ENCODE results near the gene CDKL2.
"Not testable (repeated sequence)": the region's sequence is repeated elsewhere in the genome, so short reads cannot be mapped to it uniquely, and the experiment has no call there.

The CDKL2 gene

DNA sequence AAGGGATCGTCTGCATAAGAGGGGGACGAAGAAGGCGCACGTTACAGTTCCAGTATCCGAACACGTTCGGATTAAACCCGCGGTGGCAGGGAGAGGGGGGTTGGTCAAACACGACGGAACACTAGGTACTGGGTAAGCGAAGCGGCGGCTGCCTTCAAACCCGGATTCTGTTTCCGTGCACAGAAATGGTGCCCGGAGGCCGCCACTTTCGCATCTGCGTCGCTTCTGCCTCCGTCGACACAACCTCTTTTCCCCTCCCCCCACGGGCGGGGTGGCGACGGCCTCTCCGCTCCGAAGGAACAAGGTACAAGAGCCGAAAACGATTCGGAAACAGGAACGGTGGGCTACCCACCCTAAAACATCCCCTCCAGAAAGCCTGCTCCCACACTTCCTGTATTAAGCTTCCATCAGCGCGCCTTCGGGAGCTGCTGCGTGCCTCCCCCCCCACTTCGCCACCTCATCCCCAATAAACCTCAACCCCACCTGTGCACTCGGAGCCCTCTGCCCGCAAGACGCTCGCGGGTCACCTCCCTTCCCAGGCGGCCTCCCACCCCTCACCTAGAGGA lies 42.2 kb upstream of the CDKL2 start:
- DNase-seq (ENCODE audit: low read depth), result peak; percentile 39
- peak overlapping the region; percentile 94 for H3K4me3 ChIP-seq (ENCODE audit: control insufficient read depth, low read depth, low read length)
- TF ChIP-seq, protein P1, sequence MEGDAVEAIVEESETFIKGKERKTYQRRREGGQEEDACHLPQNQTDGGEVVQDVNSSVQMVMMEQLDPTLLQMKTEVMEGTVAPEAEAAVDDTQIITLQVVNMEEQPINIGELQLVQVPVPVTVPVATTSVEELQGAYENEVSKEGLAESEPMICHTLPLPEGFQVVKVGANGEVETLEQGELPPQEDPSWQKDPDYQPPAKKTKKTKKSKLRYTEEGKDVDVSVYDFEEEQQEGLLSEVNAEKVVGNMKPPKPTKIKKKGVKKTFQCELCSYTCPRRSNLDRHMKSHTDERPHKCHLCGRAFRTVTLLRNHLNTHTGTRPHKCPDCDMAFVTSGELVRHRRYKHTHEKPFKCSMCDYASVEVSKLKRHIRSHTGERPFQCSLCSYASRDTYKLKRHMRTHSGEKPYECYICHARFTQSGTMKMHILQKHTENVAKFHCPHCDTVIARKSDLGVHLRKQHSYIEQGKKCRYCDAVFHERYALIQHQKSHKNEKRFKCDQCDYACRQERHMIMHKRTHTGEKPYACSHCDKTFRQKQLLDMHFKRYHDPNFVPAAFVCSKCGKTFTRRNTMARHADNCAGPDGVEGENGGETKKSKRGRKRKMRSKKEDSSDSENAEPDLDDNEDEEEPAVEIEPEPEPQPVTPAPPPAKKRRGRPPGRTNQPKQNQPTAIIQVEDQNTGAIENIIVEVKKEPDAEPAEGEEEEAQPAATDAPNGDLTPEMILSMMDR (conservative IDR thresholded peaks at IDR 0.05; ENCODE audit: control insufficient read depth, insufficient read depth, low read depth, low read length), result no peak

DNA sequence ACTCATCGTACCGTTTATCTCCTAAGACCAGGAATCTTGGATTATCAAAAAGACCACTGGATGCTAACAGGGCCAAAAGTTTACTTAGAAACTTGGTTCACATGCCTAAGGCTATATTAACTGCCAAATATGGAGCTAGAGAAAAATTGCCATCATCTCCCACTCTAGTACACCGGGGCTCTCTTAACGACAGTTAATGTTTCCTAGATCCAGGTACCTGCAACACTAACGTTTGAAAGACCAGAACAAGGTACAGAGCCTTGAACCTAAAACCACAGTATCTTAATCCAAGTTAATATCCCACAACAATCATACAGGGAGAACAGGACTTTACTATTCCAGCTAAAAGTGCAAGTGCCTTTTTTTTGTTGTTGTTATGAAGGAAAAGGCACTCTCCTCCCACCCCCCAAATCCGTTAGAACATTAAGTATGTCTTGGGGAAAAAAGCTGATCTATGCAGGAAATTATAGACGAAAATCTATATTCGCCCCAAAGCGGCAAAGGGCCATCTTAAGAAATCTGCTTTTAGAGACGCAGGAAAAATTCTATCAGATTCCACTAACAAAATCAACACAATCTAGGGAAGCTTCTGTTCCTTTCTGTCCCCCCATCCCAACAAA lies 41.6 kb upstream of the CDKL2 start:
- H3K4me3 ChIP-seq (ENCODE audit: control insufficient read depth, low read depth, low read length), result peak overlapping the region; percentile 94
- TF ChIP-seq, protein P1 (conservative IDR thresholded peaks at IDR 0.05; ENCODE audit: control insufficient read depth, insufficient read depth, low read depth, low read length), result no peak
- peak; percentile 5 for DNase-seq (ENCODE audit: low read depth)

DNA sequence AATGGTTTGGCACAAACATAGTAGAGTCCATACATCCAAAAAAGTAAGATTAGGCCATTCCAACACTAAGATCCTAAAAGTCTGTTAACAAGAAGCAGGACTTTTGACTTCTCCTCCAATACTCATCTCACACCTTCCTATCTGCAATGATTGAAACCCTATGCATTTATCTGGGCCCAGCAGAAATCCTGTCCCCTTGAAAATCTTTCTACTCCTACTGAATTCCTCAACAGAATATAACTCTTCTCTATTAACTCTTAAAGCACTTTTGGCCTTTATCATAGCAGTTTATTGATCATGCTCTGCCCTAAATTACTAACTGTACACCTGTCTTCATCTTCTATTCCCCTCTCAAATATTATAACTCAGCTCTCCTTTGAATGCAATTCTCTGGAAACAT lies 38.3 kb upstream of the CDKL2 start:
- TF ChIP-seq, protein P1 (conservative IDR thresholded peaks at IDR 0.05; ENCODE audit: control insufficient read depth, insufficient read depth, low read depth, low read length), result no peak
- no peak overlapping the region for H3K4me3 ChIP-seq (ENCODE audit: control insufficient read depth, low read depth, low read length)
- DNase-seq (ENCODE audit: low read depth), result no peak

DNA sequence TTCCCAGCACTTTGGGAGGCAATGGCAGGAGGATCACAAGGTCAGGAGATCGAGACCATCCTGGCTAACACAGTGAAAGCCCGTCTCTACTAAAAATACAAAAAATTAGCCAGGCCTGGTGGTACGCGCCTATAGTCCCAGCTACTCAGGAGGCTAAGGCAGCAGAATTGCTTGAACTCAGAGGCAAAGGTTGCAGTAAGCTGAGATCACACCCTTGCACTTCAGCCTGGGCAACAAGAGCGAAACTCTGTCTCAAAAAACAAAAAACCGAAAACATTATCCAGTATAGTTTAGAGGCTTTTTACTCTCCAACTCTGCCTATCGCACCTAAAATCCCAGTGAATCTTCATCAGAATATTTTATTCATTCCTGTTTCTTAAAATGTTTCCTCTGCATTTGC lies 37.3 kb upstream of the CDKL2 start:
- H3K4me3 ChIP-seq (ENCODE audit: control insufficient read depth, low read depth, low read length); DNase-seq (ENCODE audit: low read depth): not testable (repeated sequence)

DNA sequence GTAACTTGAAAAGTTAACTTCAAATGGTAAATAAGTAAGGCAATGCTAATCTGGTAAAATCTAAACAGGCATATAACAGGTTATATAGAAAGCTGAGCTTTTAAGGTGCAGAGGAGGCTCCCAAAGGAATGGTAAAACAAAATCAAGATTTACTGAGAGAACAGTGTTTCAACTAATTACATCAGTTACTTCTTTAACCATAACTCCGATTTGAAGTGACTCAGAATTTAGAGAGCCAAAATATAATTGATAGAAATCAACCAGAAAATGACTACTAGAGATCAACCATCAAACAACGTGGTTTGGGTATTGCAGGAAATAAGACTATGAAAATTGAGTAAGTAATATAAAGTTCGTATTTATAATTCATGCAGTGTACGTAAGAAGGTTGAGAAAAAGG lies 36.0 kb upstream of the CDKL2 start:
- no peak overlapping the region for H3K4me3 ChIP-seq (ENCODE audit: control insufficient read depth, low read depth, low read length)
- no peak for DNase-seq (ENCODE audit: low read depth)
- TF ChIP-seq, protein P1 (conservative IDR thresholded peaks at IDR 0.05; ENCODE audit: control insufficient read depth, insufficient read depth, low read depth, low read length), result no peak

DNA sequence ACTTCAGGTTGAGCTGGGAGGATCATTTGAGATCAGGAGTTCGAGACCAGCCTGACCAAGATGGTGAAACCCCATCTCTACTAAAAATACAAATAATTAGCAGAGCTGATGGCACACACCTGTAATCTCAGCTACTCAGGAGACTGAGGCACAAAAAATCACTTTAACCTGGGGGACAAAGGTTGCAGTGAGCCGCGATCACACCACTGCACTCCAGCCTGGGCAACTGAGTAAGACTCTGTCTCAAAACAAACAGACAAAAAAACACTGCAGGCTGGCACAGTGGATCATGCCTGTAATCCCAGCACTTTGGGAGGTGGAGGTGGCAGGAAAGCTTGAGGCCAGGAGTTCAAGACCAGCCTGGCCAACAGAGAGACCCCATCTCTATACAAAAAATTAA lies 34.3 kb upstream of the CDKL2 start:
- DNase-seq (ENCODE audit: low read depth); H3K4me3 ChIP-seq (ENCODE audit: control insufficient read depth, low read depth, low read length): not testable (repeated sequence)

DNA sequence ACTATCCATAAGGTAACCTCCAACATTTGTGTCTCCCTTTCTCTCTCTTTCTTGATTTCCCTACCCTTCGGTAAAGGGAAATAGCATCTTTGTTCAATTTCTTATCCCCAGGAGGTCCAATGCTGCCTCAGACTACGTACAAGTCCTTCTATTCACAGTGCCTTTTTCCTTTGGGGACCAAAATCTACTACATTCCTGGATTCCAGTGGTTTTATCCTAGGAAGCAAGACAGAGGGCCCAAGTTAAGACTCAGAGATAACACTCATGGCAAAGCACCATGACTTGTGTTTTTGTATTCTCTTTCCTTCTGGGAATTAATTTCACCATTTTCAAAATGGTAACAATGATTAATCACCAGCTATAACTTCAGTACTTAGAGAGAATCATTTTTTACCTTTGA lies 32.3 kb upstream of the CDKL2 start:
- no peak for DNase-seq (ENCODE audit: low read depth)
- no peak overlapping the region for H3K4me3 ChIP-seq (ENCODE audit: control insufficient read depth, low read depth, low read length)
- TF ChIP-seq, protein P1 (conservative IDR thresholded peaks at IDR 0.05; ENCODE audit: control insufficient read depth, insufficient read depth, low read depth, low read length), result no peak

DNA sequence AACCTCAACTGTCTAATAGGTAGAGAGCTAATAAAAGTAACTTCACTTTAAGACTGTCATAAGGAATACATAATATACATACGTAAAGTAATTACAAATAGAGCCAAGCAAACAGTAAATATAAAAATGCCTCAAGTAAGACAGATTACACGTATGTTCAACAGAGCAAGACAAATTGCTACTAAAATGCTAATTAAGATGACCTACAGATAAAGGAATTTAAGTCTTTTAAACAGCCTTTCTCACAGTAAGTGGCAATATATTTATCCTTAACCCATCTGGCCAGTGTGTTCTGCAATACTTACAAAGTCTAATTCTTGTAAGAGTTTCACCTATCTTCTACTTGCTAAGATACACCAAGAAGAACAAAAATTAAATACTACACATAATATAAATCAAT lies 30.2 kb upstream of the CDKL2 start:
- TF ChIP-seq, protein P1 (conservative IDR thresholded peaks at IDR 0.05; ENCODE audit: control insufficient read depth, insufficient read depth, low read depth, low read length), result no peak
- no peak overlapping the region for H3K4me3 ChIP-seq (ENCODE audit: control insufficient read depth, low read depth, low read length)
- no peak for DNase-seq (ENCODE audit: low read depth)
